Retina (tissue), 1 donor: ENCODE results near the gene FCRL4.

Experiments
- DNase-seq: peaks from one replicate; pipeline ENCODE4 v3.0.0-alpha.2; 2016

FCRL4 gene

GRCh38 chr1:157597959-157598667 is at the start of gene FCRL4:
Gene FCRL4, minus strand, starts transcription at chr1:157598085. Its CDS starts 141 bp downstream, at chr1:157597944.
- DNase-seq, result no peak

- no peak for DNase-seq
Measured at GRCh38 chr1:157646144-157646543, 48.3 kb upstream of the FCRL4 start.

GRCh38 chr1:157641177-157641576 is 43.3 kb upstream of the FCRL4 start:
- no peak for DNase-seq

GRCh38 chr1:157639800-157640199 is 41.9 kb upstream of the FCRL4 start:
- DNase-seq, result no peak

GRCh38 chr1:157628773-157629172 is 30.9 kb upstream of the FCRL4 start:
- DNase-seq, result no peak

- DNase-seq, result no peak
Measured at GRCh38 chr1:157626099-157626498, 28.2 kb upstream of the FCRL4 start.

- no peak for DNase-seq
Measured at GRCh38 chr1:157624471-157624870, 26.6 kb upstream of the FCRL4 start.

- peak; percentile 11 for DNase-seq
Measured at GRCh38 chr1:157622471-157622870, 24.6 kb upstream of the FCRL4 start.

- DNase-seq, result no peak
Measured at GRCh38 chr1:157618190-157618589, 20.3 kb upstream of the FCRL4 start.

- DNase-seq, result no peak
Measured at GRCh38 chr1:157600236-157600635, 2.4 kb upstream of the FCRL4 start.

- DNase-seq, result no peak
Measured at GRCh38 chr1:157596384-157596783, 1.5 kb downstream of the FCRL4 start.

- no peak for DNase-seq
Measured at GRCh38 chr1:157595356-157595755, 2.5 kb downstream of the FCRL4 start.

- no peak for DNase-seq
Measured at GRCh38 chr1:157585984-157586383, 11.9 kb downstream of the FCRL4 start.

- no peak for DNase-seq
Measured at GRCh38 chr1:157584503-157584902, 13.4 kb downstream of the FCRL4 start.

- DNase-seq, result no peak
Measured at GRCh38 chr1:157580828-157581210, 17.1 kb downstream of the FCRL4 start.

GRCh38 chr1:157580179-157580827 is 17.6 kb downstream of the FCRL4 start:
- peak; percentile 66 for DNase-seq

GRCh38 chr1:157577420-157577819 is 20.5 kb downstream of the FCRL4 start:
- no peak for DNase-seq

GRCh38 chr1:157575744-157576143 is 22.1 kb downstream of the FCRL4 start:
- no peak for DNase-seq

- DNase-seq, result no peak
Measured at GRCh38 chr1:157574836-157575235, 23.0 kb downstream of the FCRL4 start.

- DNase-seq, result no peak
Measured at GRCh38 chr1:157566484-157567300, 31.2 kb downstream of the FCRL4 start.

GRCh38 chr1:157562515-157562914 is 35.4 kb downstream of the FCRL4 start:
- no peak for DNase-seq

- DNase-seq, result no peak
Measured at GRCh38 chr1:157558119-157558518, 39.8 kb downstream of the FCRL4 start.
